MCF 10A (cell line): Measurements from ENCODE around the gene HK2. TPM values are rescaled to one million over a fixed set of nuclear protein-coding genes. Genes with fewer than 3 reads are reported as not detected.

Experiments
- BruUV-seq: library from RNA; stranded (reverse); fragments of 400-500 nt; replicated peaks from 2 replicates; lab custom pipeline; 2021; lab: Mats Ljungman, UMichigan
- CTCF ChIA-PET: fragments of 300-600 bp; sonication (Branson Sonifier 250); formaldehyde crosslinking; extraction: SDS; loops from one replicate; lab custom pipeline; 2021; ENCODE audit warnings: antibody characterized with exemption, inconsistent platforms; lab: Yijun Ruan, JAX
- POLR2A ChIA-PET: fragments of 300-600, 350-650 bp; sonication (Branson Sonifier 250); formaldehyde crosslinking; extraction: SDS; loops from one replicate; lab custom pipeline; 2020; ENCODE audit warnings: antibody characterized with exemption, inconsistent platforms; lab: Yijun Ruan, JAX
- DNase-seq: peaks from one replicate; pipeline ENCODE4 v3.0.0-alpha.2; 2018; ENCODE audit not compliant: unreplicated experiment
- H3K27ac Mint-ChIP-seq: one replicate; pipeline ENCODE4 v1.8.0; 2022; ENCODE audit warnings: mild to moderate bottlenecking, low read depth, mixed read lengths; ENCODE audit not compliant: unreplicated experiment
- H3K27me3 Mint-ChIP-seq: one replicate; pipeline ENCODE4 v1.8.0; 2022; ENCODE audit warnings: mixed read lengths; ENCODE audit not compliant: insufficient read depth, unreplicated experiment
- H3K36me3 Mint-ChIP-seq: one replicate; pipeline ENCODE4 v1.8.0; 2022; ENCODE audit warnings: mild to moderate bottlenecking, moderate library complexity, mixed read lengths; ENCODE audit not compliant: insufficient read depth, unreplicated experiment
- H3K4me1 Mint-ChIP-seq: one replicate; pipeline ENCODE4 v1.8.0; 2022; ENCODE audit warnings: mixed read lengths; ENCODE audit not compliant: insufficient read depth, unreplicated experiment
- H3K4me3 Mint-ChIP-seq: one replicate; pipeline ENCODE4 v1.8.0; 2022; ENCODE audit warnings: mild to moderate bottlenecking, moderate library complexity, mixed read lengths; ENCODE audit not compliant: unreplicated experiment
- H3K9me3 Mint-ChIP-seq: one replicate; pipeline ENCODE4 v1.8.0; 2022; ENCODE audit warnings: mixed read lengths; ENCODE audit not compliant: unreplicated experiment
- CTCF ChIP-seq: fragments of 200-600 bp; IDR thresholded peaks from one replicate; pipeline ENCODE4 v1.8.0; 2022; ENCODE audit warnings: antibody characterized with exemption, mild to moderate bottlenecking; ENCODE audit not compliant: unreplicated experiment
- intact Hi-C: fragments of 100-400 bp; cut with micrococcal nuclease; formaldehyde crosslinking; loops from 2 replicates; pipeline ENCODE4 v1.14.1; 2022
- total RNA-seq: library from RNA; stranded (reverse); gene quantifications from 2 replicates; pipeline ENCODE4 v1.2.3, GENCODE V29; 2022

HK2 gene
- total RNA-seq, 1 experiment from 2014 or later, result 47.8 TPM

- DNase-seq, result no peak
- Mint-ChIP-seq H3K9me3 (no peaks in the 10 kb centered on the region), H3K36me3 (peaks cover 24% of the 10 kb centered on the region), H3K4me1 (peaks cover 10% of the 10 kb centered on the region), H3K27me3 (no peaks in the 10 kb centered on the region), H3K27ac (peak overlapping the region; percentile 62), H3K4me3 (no peak overlapping the region)
- BruUV-seq, result no TSS peak
- ChIA-PET POLR2A (interaction anchor here (0.7 to 0.8 kb wide), 2 partner anchors 9 to 13 kb away, joined by 3 read pairs; no protein-coding TSS in a partner anchor), CTCF (interaction anchor here (0.7 to 2.9 kb wide), 3 partner anchors 10 to 175 kb away, joined by 3 to 14 read pairs (median 3); no protein-coding TSS in a partner anchor)
- no peak for TF ChIP-seq CTCF
- intact Hi-C loops, result no loop called here
These were observed 32.1 kb downstream of the HK2 start for GRCh38 chr2:74865770-74866674.

GRCh38 chr2:74867841-74868658 lies 34.1 kb downstream of the HK2 start:
- no peaks in the 10 kb centered on the region for H3K9me3 Mint-ChIP-seq
- H3K4me3 Mint-ChIP-seq, result no peak overlapping the region
- intact Hi-C loops, result no loop called here
- ChIA-PET POLR2A (no interaction called here), CTCF (interaction anchor here (0.6 to 1.7 kb wide), 12 partner anchors 8 to 342 kb away, joined by 3 to 5 read pairs (median 3); partner anchors contain the start of gene DQX1)
- no peak for TF ChIP-seq CTCF
- peak; percentile 62 for DNase-seq
- peaks cover 24% of the 10 kb centered on the region for H3K36me3 Mint-ChIP-seq
- no TSS peak for BruUV-seq
- H3K27me3 Mint-ChIP-seq, result no peaks in the 10 kb centered on the region
- H3K27ac Mint-ChIP-seq, result peak overlapping the region; percentile 55
- peaks cover 10% of the 10 kb centered on the region for H3K4me1 Mint-ChIP-seq

- ChIA-PET CTCF (interaction anchor here (1.8 to 1.9 kb wide), 2 partner anchors 33 to 154 kb away, joined by 6 read pairs; no protein-coding TSS in a partner anchor), POLR2A (interaction anchor here (1.0 to 1.1 kb wide), 2 partner anchors 19 to 33 kb away, joined by 3 to 4 read pairs; no protein-coding TSS in a partner anchor)
- Mint-ChIP-seq H3K4me1 (peaks cover 19% of the 10 kb centered on the region), H3K27ac (no peak overlapping the region), H3K27me3 (no peaks in the 10 kb centered on the region), H3K4me3 (no peak overlapping the region), H3K36me3 (peaks cover 26% of the 10 kb centered on the region), H3K9me3 (no peaks in the 10 kb centered on the region)
- no TSS peak for BruUV-seq
- intact Hi-C loops, result no loop called here
- DNase-seq, result no peak
- TF ChIP-seq CTCF, result no peak
These were observed 35.6 kb downstream of the HK2 start for GRCh38 chr2:74869517-74869916.
